ENCODE measurements around the gene CNTLN. TPM values are rescaled to one million over a fixed set of nuclear protein-coding genes. Genes with fewer than 3 reads are reported as not detected.

CNTLN gene
- total and polyA plus RNA-seq, 9 of the 15 experiments (the other 6 are each of a cell fraction or from before 2014, with no cell fraction given), result 0.08 TPM; not detected in 8

DNA sequence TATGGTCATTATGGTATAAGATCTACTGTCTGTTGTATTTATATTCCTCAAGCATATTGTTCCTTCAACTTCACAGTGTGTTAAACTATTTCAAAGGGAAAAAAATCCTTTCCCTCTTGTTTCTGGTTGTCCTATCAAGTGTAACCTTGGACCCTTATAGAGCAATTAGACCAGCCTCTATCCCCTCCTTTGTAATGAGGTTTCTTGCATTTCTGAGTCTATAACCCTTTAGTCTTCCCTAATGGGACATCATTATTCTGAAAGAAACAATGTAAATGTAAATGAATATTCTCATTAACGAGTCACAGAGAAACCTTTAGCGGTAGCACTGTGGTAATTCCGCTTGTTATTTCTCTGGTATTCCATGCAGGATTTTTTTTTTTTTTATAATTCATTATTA lies 197.3 kb downstream of the CNTLN start:
- no peak overlapping the region for H3K4me2 ChIP-seq (ENCODE audit: insufficient read depth, low read length)
- ChIA-PET POLR2A (no interaction called here), CTCF (ENCODE audit: low intra/inter-chr PET ratio) (no interaction called here)
- ATAC-seq (no peak), FAIRE-seq (no peak), DNase-seq (ENCODE audit: extremely low read depth in 1 of 4, low spot score in 3 of 4) (no peak)
- no peaks in the 10 kb centered on the region for H4K20me1 ChIP-seq (replicated peaks; ENCODE audit: control insufficient read depth, insufficient read depth, low read length)
- H3K4me3 ChIP-seq, result no peak overlapping the region
- H3K27me3 ChIP-seq (ENCODE audit: control insufficient read depth in 2 of 2, insufficient read depth in 2 of 2, low read length in 2 of 2), result no peaks in the 10 kb centered on the region
- H3K36me3 ChIP-seq (ENCODE audit: control insufficient read depth, insufficient read depth, low read length), result no peaks in the 10 kb centered on the region
- no peak for TF ChIP-seq NR2C1 (IDR thresholded peaks at IDR 0.05)
- no peak for TF ChIP-seq NR2C1 (tag; IDR thresholded peaks at IDR 0.05)
- TF ChIP-seq, protein P1, sequence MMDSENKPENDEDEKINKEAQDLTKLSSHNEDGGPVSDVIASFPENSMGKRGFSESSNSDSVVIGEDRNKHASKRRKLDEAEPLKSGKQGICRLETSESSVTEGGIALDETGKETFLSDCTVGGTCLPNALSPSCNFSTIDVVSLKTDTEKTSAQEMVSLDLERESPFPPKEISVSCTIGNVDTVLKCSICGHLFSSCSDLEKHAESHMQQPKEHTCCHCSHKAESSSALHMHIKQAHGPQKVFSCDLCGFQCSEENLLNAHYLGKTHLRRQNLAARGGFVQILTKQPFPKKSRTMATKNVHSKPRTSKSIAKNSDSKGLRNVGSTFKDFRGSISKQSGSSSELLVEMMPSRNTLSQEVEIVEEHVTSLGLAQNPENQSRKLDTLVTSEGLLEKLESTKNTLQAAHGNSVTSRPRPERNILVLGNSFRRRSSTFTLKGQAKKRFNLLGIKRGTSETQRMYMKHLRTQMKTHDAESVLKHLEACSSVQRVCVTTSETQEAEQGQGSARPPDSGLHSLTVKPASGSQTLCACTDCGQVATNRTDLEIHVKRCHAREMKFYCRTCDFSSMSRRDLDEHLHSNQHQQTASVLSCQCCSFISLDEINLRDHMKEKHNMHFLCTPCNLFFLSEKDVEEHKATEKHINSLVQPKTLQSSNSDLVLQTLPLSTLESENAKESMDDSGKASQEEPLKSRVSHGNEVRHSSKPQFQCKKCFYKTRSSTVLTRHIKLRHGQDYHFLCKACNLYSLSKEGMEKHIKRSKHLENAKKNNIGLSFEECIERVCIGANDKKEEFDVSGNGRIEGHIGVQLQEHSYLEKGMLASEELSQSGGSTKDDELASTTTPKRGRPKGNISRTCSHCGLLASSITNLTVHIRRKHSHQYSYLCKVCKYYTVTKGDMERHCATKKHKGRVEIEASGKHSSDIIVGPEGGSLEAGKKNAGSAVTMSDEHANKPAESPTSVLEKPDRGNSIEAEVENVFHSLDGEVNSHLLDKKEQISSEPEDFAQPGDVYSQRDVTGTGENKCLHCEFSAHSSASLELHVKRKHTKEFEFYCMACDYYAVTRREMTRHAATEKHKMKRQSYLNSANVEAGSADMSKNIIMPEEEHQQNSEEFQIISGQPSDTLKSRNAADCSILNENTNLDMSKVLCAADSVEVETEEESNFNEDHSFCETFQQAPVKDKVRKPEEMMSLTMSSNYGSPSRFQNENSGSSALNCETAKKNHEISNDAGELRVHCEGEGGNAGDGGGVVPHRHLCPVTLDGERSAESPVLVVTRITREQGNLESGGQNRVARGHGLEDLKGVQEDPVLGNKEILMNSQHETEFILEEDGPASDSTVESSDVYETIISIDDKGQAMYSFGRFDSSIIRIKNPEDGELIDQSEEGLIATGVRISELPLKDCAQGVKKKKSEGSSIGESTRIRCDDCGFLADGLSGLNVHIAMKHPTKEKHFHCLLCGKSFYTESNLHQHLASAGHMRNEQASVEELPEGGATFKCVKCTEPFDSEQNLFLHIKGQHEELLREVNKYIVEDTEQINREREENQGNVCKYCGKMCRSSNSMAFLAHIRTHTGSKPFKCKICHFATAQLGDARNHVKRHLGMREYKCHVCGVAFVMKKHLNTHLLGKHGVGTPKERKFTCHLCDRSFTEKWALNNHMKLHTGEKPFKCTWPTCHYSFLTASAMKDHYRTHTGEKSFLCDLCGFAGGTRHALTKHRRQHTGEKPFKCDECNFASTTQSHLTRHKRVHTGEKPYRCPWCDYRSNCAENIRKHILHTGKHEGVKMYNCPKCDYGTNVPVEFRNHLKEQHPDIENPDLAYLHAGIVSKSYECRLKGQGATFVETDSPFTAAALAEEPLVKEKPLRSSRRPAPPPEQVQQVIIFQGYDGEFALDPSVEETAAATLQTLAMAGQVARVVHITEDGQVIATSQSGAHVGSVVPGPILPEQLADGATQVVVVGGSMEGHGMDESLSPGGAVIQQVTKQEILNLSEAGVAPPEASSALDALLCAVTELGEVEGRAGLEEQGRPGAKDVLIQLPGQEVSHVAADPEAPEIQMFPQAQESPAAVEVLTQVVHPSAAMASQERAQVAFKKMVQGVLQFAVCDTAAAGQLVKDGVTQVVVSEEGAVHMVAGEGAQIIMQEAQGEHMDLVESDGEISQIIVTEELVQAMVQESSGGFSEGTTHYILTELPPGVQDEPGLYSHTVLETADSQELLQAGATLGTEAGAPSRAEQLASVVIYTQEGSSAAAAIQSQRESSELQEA (IDR thresholded peaks at IDR 0.05; ENCODE audit: low read depth), result no peak
- TF ChIP-seq ZBED1 (IDR thresholded peaks at IDR 0.05), result no peak
- TF ChIP-seq BRD4 (IDR thresholded peaks at IDR 0.05), result no peak
- TF ChIP-seq, protein P2, sequence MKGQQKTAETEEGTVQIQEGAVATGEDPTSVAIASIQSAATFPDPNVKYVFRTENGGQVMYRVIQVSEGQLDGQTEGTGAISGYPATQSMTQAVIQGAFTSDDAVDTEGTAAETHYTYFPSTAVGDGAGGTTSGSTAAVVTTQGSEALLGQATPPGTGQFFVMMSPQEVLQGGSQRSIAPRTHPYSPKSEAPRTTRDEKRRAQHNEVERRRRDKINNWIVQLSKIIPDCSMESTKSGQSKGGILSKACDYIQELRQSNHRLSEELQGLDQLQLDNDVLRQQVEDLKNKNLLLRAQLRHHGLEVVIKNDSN (CRISPR knock-in tag; IDR thresholded peaks at IDR 0.05), result no peak
- no peak for TF ChIP-seq TFAM (CRISPR knock-in tag; conservative IDR thresholded peaks at IDR 0.05)
- TF ChIP-seq RBM17 (IDR thresholded peaks at IDR 0.05; ENCODE audit: borderline replicate concordance, low read depth, low read length), result no peak
- no peak for TF ChIP-seq KLF16 (IDR thresholded peaks at IDR 0.05)
- no peak for TF ChIP-seq FOXK1 (CRISPR knock-in tag; IDR thresholded peaks at IDR 0.05; ENCODE audit: borderline replicate concordance)
- TF ChIP-seq, protein P3, sequence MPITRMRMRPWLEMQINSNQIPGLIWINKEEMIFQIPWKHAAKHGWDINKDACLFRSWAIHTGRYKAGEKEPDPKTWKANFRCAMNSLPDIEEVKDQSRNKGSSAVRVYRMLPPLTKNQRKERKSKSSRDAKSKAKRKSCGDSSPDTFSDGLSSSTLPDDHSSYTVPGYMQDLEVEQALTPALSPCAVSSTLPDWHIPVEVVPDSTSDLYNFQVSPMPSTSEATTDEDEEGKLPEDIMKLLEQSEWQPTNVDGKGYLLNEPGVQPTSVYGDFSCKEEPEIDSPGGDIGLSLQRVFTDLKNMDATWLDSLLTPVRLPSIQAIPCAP (CRISPR knock-in tag; IDR thresholded peaks at IDR 0.05; ENCODE audit: borderline replicate concordance), result no peak
- H3K4me1 ChIP-seq (replicated peaks in 1 of 2; ENCODE audit: control insufficient read depth in 2 of 2, insufficient read depth in 2 of 2, low read length in 2 of 2), result no peaks in the 10 kb centered on the region
- no peaks in the 10 kb centered on the region for H3K9me3 ChIP-seq (replicated peaks; ENCODE audit: control insufficient read depth, insufficient read depth, low read depth, low read length)
- no peak overlapping the region for H3K9ac ChIP-seq (ENCODE audit: insufficient read depth in 1 of 2, low read depth in 2 of 2, low read length in 2 of 2)
- in situ Hi-C loops (cut with MboI) (no loop called here), intact Hi-C loops (cut with micrococcal nuclease) (no loop called here)
- no TSS peak for BruUV-seq (replicated peaks)
- WGBS (ENCODE audit: insufficient coverage, low coverage, missing lambda C conversion rate), result 4% methylated on average over 3 of the region's 3 CpGs
- no peaks in the 10 kb centered on the region for H3K9me1 ChIP-seq (ENCODE audit: control insufficient read depth, insufficient read depth, low read length)
- no peak overlapping the region for H2AFZ ChIP-seq (ENCODE audit: low read depth, low read length)
- H3K27ac ChIP-seq (ENCODE audit: extremely low read depth, low read depth, low read length), result no peak overlapping the region
- H3K79me2 ChIP-seq (ENCODE audit: control insufficient read depth, insufficient read depth, low read length), result no peaks in the 10 kb centered on the region
